OCI-LY3 (cell line): ENCODE results near the gene ACAA1.

ENCODE experiments used
- H2AFZ ChIP-seq: fragments of 200-600, 300-600 bp; shearing (Covaris generic); 2 replicates; pipeline ENCODE4 v1.6.0; 2014; ENCODE audit warnings: antibody characterized with exemption, low read depth, low read length
- H3K27ac ChIP-seq: fragments of 200-600, 300-600 bp; sonication (generic); 2 replicates; pipeline ENCODE4 v1.5.1; 2014; ENCODE audit warnings: mild to moderate bottlenecking, low read length, moderate library complexity, mixed read lengths
- H3K27me3 ChIP-seq: fragments of 200-600, 300-600 bp; sonication (generic); 2 replicates; pipeline ENCODE4 v1.6.1; 2014; ENCODE audit warnings: low read depth, low read length, mixed read lengths
- H3K36me3 ChIP-seq: fragments of 200-600, 300-600 bp; sonication (generic); replicated peaks from 2 replicates; pipeline ENCODE3; 2014; ENCODE audit warnings: low read depth, low read length, mixed read lengths
- H3K4me1 ChIP-seq: fragments of 300-600, 200-600 bp; sonication (generic); 2 replicates; pipeline ENCODE4 v1.6.1; 2014; ENCODE audit warnings: low read length, mixed read lengths
- H3K4me2 ChIP-seq: fragments of 200-600, 300-600 bp; sonication (generic); 2 replicates; pipeline ENCODE4 v1.6.1; 2014; ENCODE audit warnings: low read length, mixed read lengths
- H3K4me3 ChIP-seq: fragments of 300-600, 200-600 bp; sonication (generic); 2 replicates; pipeline ENCODE4 v1.5.1; 2014; ENCODE audit warnings: antibody characterized with exemption, mild to moderate bottlenecking, low read length, moderate library complexity
- H3K79me2 ChIP-seq: fragments of 300-600, 200-600 bp; shearing (Covaris generic); 2 replicates; pipeline ENCODE4 v1.6.1; 2014; ENCODE audit warnings: mild to moderate bottlenecking, low read length, mixed read lengths
- H3K9ac ChIP-seq: fragments of 300-600, 200-600 bp; shearing (Covaris generic); 2 replicates; pipeline ENCODE4 v1.6.0; 2014; ENCODE audit warnings: mild to moderate bottlenecking, low read length, moderate library complexity
- H3K9me3 ChIP-seq: fragments of 200-600, 300-600 bp; shearing (Covaris generic); 2 replicates; pipeline ENCODE4 v1.6.1; 2014; ENCODE audit warnings: low read length, mixed read lengths; ENCODE audit not compliant: insufficient read depth
- H4K20me1 ChIP-seq: fragments of 200-600, 300-600 bp; sonication (generic); 2 replicates; pipeline ENCODE4 v1.6.1; 2016; ENCODE audit warnings: low read length, mixed read lengths; ENCODE audit not compliant: insufficient read depth
- CTCF ChIP-seq: fragments of 200-600, 300-600 bp; sonication (generic); IDR thresholded peaks from 2 replicates; pipeline ENCODE4 v1.5.1; 2014; ENCODE audit warnings: antibody characterized with exemption, low read length, low read depth
- EZH2phosphoT487 ChIP-seq: fragments of 200-600 bp; shearing (Covaris generic); IDR thresholded peaks from 2 replicates; pipeline ENCODE4 v1.6.1; 2018; ENCODE audit warnings: antibody characterized with exemption, mixed run types, low read depth

The ACAA1 gene

DNA sequence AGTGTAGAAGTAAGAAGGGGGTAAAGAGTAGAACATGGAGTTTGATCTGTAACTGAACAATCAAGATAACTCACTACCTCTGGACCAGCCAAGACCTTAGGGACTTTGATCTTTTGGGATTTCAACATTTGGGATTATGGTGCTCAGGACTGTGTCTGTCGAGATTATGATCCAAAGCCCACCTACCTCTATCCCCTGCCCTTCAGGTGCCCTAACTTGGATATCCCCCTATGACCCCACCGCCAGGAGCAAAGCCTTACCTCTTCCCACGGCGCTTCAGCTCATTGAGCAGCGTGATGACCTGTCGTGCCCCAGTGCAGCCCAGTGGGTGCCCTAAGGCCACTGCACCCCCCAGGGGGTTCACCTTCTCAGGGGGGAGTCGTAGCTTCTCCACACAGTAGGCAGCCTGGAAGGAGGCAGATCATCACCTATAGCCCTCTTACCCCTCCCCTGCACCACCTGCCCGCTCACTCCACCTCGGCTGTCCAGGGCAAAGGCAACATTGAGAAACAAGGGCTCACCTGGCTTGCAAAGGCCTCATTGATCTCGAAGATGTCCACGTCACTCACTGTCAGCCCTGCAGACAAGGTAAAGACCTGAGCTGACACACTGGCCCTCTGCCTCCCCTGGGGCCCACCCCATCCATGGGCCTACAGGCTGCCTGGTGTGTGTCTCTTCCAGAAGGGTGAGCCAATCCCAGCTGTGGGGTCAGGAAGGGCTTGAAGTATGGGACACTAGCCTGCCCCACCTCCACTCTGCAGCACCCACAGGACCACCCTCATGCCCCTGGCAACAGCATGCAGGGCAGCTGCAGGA is 11.4 kb downstream of the ACAA1 start:
- Histone ChIP-seq H3K27me3 (no peaks in the 10 kb centered on the region), H3K9me3 (no peaks in the 10 kb centered on the region), H3K79me2 (peaks cover 5% of the 10 kb centered on the region; the same call in 1 of the 2 replicates), H3K36me3 (peaks cover 76% of the 10 kb centered on the region), H2AFZ (no peak overlapping the region), H3K4me3 (no peak overlapping the region), H3K4me2 (no peak overlapping the region), H4K20me1 (peaks cover 22% of the 10 kb centered on the region), H3K9ac (no peak overlapping the region), H3K4me1 (peaks cover 4% of the 10 kb centered on the region), H3K27ac (no peak overlapping the region)
- TF ChIP-seq EZH2phosphoT487 (no peak), CTCF (no peak)

GRCh38 chr3:38124324-38125122 is 12.4 kb downstream of the ACAA1 start:
- no peak overlapping the region for H3K4me2 ChIP-seq
- no peak overlapping the region for H3K27ac ChIP-seq
- no peaks in the 10 kb centered on the region for H3K4me1 ChIP-seq
- no peak overlapping the region for H3K4me3 ChIP-seq
- H3K27me3 ChIP-seq, result no peaks in the 10 kb centered on the region
- peaks cover 17% of the 10 kb centered on the region; the same call in 1 of the 2 replicates for H4K20me1 ChIP-seq
- H2AFZ ChIP-seq, result no peak overlapping the region
- H3K79me2 ChIP-seq, result no peaks in the 10 kb centered on the region
- TF ChIP-seq CTCF, result no peak
- TF ChIP-seq EZH2phosphoT487, result no peak
- H3K9ac ChIP-seq, result no peak overlapping the region
- H3K36me3 ChIP-seq, result peaks cover 67% of the 10 kb centered on the region
- no peaks in the 10 kb centered on the region for H3K9me3 ChIP-seq

GRCh38 chr3:38122712-38123290 is 14.1 kb downstream of the ACAA1 start:
- Histone ChIP-seq H3K9me3 (no peaks in the 10 kb centered on the region), H3K27me3 (no peaks in the 10 kb centered on the region), H3K36me3 (peaks cover 54% of the 10 kb centered on the region), H3K4me2 (no peak overlapping the region), H3K4me1 (peaks cover 4% of the 10 kb centered on the region), H3K79me2 (no peaks in the 10 kb centered on the region), H3K9ac (no peak overlapping the region), H4K20me1 (peaks cover 17% of the 10 kb centered on the region; the same call in 1 of the 2 replicates), H3K27ac (no peak overlapping the region), H2AFZ (no peak overlapping the region), H3K4me3 (no peak overlapping the region)
- no peak for TF ChIP-seq CTCF
- no peak for TF ChIP-seq EZH2phosphoT487
